IPS-18a (cell line): Measurements from ENCODE around the gene SLC7A9.
A peak's percentile ranks its signal among the peaks of the same experiment; 100 is the strongest.
"Not testable (repeated sequence)": the region's sequence is repeated elsewhere in the genome, so short reads cannot be mapped to it uniquely, and the experiment has no call there.

Source experiments
- H3K27ac ChIP-seq: one replicate; pipeline ENCODE4 v1.5.1; 2013; ENCODE audit warnings: low read length
- H3K27me3 ChIP-seq: one replicate; pipeline ENCODE4 v1.6.1; 2013; ENCODE audit warnings: mild to moderate bottlenecking, low read length; ENCODE audit not compliant: control insufficient read depth, insufficient read depth
- H3K36me3 ChIP-seq: one replicate; pipeline ENCODE4 v1.6.1; 2013; ENCODE audit warnings: low read depth, low read length; ENCODE audit not compliant: control insufficient read depth
- H3K4me1 ChIP-seq: one replicate; pipeline ENCODE4 v1.6.1; 2013; ENCODE audit warnings: low read depth, low read length; ENCODE audit not compliant: control insufficient read depth
- H3K4me3 ChIP-seq: one replicate; pipeline ENCODE4 v1.5.1; 2013; ENCODE audit warnings: low read length
- H3K9ac ChIP-seq: one replicate; pipeline ENCODE4 v1.6.1; 2013; ENCODE audit warnings: mild to moderate bottlenecking, low read length, moderate library complexity
- H3K9me3 ChIP-seq: one replicate; pipeline ENCODE4 v1.6.1; 2013; ENCODE audit warnings: low read depth, low read length; ENCODE audit not compliant: control insufficient read depth

SLC7A9 gene

DNA sequence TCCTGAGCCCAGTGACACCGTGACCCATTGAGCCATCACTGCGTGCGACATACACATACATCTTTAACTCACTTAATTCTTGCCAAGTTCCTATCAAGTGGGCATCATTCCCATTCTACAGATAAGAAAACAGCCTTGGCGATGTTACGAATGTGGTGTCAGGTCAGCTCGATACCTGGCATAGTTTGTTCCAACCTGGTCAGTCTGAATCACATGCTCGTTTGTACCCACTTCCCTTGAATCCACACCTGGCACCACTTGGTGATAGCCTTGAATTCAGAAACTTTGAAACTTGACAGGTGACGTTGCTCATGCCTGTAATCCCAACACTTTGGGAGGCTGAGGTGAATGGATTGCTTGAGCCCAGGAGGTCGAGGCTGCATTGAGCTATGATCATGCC is 59.1 kb downstream of the SLC7A9 start:
- H3K27ac ChIP-seq: no peak overlapping the region
- no peaks in the 10 kb centered on the region for H3K27me3 ChIP-seq
- no peaks in the 10 kb centered on the region for H3K9me3 ChIP-seq
- no peak overlapping the region for H3K4me3 ChIP-seq
- no peak overlapping the region for H3K9ac ChIP-seq
- H3K36me3 ChIP-seq: no peaks in the 10 kb centered on the region
- H3K4me1 ChIP-seq: peaks cover 3% of the 10 kb centered on the region

DNA sequence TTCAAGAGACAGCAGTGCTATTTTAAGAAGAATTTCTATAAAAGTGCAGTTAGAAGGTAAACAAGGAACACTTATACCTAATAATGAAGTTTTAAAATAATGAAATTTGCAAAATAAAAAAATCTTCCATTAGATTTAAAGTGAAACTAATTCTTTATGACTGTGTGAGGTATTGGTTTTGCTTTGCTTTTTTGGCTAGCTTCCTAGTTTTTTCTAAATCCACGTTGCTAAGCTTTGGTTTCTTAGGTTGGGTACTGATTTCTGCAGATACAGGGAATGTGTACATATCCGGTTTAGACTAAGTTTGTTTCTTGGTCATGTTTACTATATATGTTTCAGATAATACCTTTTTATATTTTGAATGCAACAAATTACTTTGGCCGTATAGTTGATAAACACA is 59.8 kb downstream of the SLC7A9 start:
- Histone ChIP-seq H3K36me3 (no peaks in the 10 kb centered on the region), H3K27me3 (no peaks in the 10 kb centered on the region), H3K27ac (no peak overlapping the region), H3K9ac (no peak overlapping the region), H3K9me3 (no peaks in the 10 kb centered on the region), H3K4me1 (peaks cover 3% of the 10 kb centered on the region), H3K4me3 (no peak overlapping the region)

- Histone ChIP-seq H3K36me3 (no peaks in the 10 kb centered on the region), H3K9me3 (no peaks in the 10 kb centered on the region), H3K4me1 (peaks cover 1% of the 10 kb centered on the region), H3K4me3 (no peak overlapping the region), H3K27me3 (no peaks in the 10 kb centered on the region), H3K27ac (no peak overlapping the region), H3K9ac (no peak overlapping the region)
Observed at GRCh38 chr19:32809254-32809653, 60.3 kb downstream of the SLC7A9 start.

DNA sequence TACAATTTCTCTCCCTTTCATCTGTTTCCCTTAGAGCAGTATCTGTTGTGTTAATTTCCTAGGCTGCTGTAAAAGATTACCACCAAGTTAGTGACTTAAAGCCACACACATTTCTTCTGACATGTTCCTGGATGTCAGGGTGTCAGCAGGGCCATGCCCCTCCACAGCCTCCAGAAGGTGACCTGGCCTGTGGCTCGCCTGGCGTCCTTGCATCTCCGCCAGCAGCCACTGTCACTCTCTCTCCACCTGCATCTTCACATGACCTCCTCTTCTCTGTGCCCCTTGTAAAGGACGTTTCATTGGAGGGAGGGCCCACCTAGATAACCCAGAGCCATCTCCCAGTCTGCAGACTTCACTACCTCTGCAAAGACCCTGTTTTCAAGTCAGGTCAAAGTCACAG is 61.3 kb downstream of the SLC7A9 start:
- Histone ChIP-seq H3K36me3 (no peaks in the 10 kb centered on the region), H3K27ac (no peak overlapping the region)

GRCh38 chr19:32802840-32803239 is 66.7 kb downstream of the SLC7A9 start:
- Histone ChIP-seq H3K4me3 (no peak overlapping the region), H3K36me3 (no peaks in the 10 kb centered on the region), H3K9me3 (no peaks in the 10 kb centered on the region), H3K9ac (no peak overlapping the region), H3K4me1 (peaks cover 3% of the 10 kb centered on the region), H3K27ac (no peak overlapping the region), H3K27me3 (no peaks in the 10 kb centered on the region)

More for the DNA sequence above, 61.3 kb downstream of the SLC7A9 start:
- Histone ChIP-seq H3K4me1 (no peaks in the 10 kb centered on the region), H3K4me3 (no peak overlapping the region), H3K9me3 (no peaks in the 10 kb centered on the region), H3K9ac (no peak overlapping the region), H3K27me3 (no peaks in the 10 kb centered on the region)

DNA sequence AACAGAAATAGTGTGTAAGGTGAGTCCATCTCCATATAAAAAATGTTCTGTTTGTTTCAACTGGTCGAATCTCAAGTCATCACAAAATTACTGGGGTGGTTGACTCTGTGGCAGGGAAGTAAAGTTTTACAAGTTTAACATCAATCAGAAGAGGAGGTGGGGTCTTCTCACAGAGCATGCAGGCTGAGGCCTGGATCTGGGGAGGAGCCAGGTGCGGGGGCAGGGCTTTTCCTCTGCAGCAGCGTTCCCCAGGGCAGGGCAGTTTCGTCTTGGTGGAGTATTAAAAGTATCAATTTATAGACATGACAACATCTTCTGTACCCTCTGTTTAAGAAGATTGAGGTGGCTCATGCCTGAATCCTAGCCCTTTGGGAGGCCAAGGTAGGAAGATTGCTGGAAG is 68.8 kb downstream of the SLC7A9 start:
- peaks cover 3% of the 10 kb centered on the region for H3K4me1 ChIP-seq
- no peaks in the 10 kb centered on the region for H3K9me3 ChIP-seq
- H3K9ac ChIP-seq: no peak overlapping the region
- no peaks in the 10 kb centered on the region for H3K36me3 ChIP-seq
- no peaks in the 10 kb centered on the region for H3K27me3 ChIP-seq
- no peak overlapping the region for H3K4me3 ChIP-seq
- no peak overlapping the region for H3K27ac ChIP-seq

DNA sequence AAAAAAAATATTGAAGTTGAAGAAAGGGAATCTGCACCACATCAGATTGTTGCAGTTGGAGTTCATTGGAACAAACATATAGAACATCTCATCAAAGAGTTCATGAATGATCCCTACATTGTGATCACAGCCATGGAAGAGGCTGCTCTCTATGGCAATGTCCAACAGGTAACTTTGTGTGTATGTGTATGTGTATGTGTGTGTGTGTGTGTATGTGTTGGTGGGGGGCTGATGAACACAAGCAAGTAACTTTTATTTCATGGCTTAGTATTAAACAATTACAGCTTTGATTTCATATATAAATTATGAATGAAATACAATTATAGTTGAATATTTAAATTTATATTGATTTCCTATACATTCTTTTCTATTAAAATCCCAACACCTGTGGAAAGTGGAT is 69.4 kb downstream of the SLC7A9 start:
- Histone ChIP-seq H3K9ac (no peak overlapping the region), H3K4me3 (no peak overlapping the region), H3K4me1 (peaks cover 3% of the 10 kb centered on the region), H3K36me3 (no peaks in the 10 kb centered on the region), H3K9me3 (no peaks in the 10 kb centered on the region), H3K27me3 (no peaks in the 10 kb centered on the region), H3K27ac (no peak overlapping the region)

GRCh38 chr19:32798201-32798600 is 71.4 kb downstream of the SLC7A9 start:
- H3K27ac ChIP-seq: no peak overlapping the region
- H3K9ac ChIP-seq: no peak overlapping the region
- no peaks in the 10 kb centered on the region for H3K27me3 ChIP-seq
- peaks cover 3% of the 10 kb centered on the region for H3K4me1 ChIP-seq
- H3K36me3 ChIP-seq: no peaks in the 10 kb centered on the region
- H3K9me3 ChIP-seq: no peaks in the 10 kb centered on the region
- no peak overlapping the region for H3K4me3 ChIP-seq

DNA sequence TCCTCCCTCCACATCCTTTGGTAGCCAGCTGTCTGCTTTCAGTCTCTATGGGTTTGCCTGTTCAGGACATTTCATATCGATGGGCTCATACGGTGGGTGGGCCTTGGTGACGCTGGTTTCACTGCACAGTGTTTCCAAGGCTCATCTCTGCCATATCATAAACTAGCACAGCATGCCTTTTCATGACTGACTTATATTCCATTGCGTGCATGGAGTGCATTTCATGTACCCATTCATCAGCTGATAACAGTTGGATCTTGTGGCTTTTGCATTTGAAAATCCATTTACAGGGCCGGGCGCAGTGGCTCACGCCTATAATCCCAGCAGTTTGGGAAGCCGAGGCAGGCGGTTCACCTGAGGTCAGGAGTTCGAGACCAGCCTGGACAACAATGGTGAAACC is 80.1 kb downstream of the SLC7A9 start:
- Histone ChIP-seq H3K36me3 (no peaks in the 10 kb centered on the region), H3K9me3 (no peaks in the 10 kb centered on the region), H3K9ac (no peak overlapping the region), H3K27me3 (no peaks in the 10 kb centered on the region), H3K27ac (no peak overlapping the region), H3K4me1 (peaks cover 7% of the 10 kb centered on the region), H3K4me3 (no peak overlapping the region)

- not testable (repeated sequence) for H3K27ac ChIP-seq, H3K27me3 ChIP-seq, H3K36me3 ChIP-seq, H3K9ac ChIP-seq, H3K9me3 ChIP-seq, H3K4me1 ChIP-seq
- H3K4me3 ChIP-seq: peak overlapping the region; percentile 13
Observed at GRCh38 chr19:32787895-32788294, 81.7 kb downstream of the SLC7A9 start.

DNA sequence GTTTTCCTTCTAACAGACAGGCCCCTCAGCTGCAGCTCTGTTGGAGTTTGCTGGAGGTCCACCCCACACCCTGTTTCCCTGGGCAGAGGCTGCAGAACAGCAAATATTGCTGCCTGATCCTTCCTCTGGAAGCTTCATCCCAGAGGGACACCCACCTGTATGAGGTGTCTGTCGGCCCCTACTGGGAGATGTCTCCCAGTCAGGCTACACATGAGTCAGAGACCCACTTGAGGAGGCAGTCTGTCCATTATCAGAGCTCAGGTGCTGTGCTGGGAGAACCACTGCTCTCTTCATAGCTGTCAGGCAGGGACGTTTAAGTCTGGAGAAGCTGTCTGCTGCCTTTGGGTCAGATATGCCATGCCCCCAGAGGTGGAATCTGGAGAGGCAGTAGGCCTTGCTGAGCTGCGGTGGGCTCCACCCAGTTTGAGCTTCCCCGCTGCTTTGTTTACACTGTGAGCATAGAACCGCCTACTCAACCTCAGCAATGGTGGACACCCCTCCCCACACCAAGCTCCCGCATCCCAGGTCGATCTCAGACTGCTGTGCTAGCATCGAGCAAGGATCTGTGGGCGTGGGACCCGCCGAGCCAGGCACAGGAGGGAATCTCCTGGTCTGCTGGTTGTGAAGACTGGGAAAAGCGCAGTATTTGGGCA is 82.3 kb downstream of the SLC7A9 start:
- H3K9me3 ChIP-seq, H3K4me1 ChIP-seq, H3K27ac ChIP-seq, H3K9ac ChIP-seq, H3K27me3 ChIP-seq, H3K36me3 ChIP-seq: not testable (repeated sequence)
- H3K4me3 ChIP-seq: peak overlapping the region; percentile 13

GRCh38 chr19:32782089-32782488 is 87.5 kb downstream of the SLC7A9 start:
- not testable (repeated sequence) for H3K4me3 ChIP-seq, H3K9ac ChIP-seq, H3K27ac ChIP-seq, H3K27me3 ChIP-seq, H3K4me1 ChIP-seq, H3K36me3 ChIP-seq, H3K9me3 ChIP-seq
